Keratinocyte (primary cell): ENCODE results near the gene GIN1. TPM values are rescaled to one million over a fixed set of nuclear protein-coding genes. Genes with fewer than 3 reads are reported as not detected.

ENCODE experiments used
- DNase-seq: peaks from one replicate; pipeline ENCODE4 v3.0.0-alpha.2; 2011; ENCODE audit warnings: low read depth, missing footprints, low spot score
- FAIRE-seq: peaks from 2 replicates; lab custom pipeline; 2011; peaks lifted over from hg19 to GRCh38; lab: Jason Lieb, UNC
- H2AFZ ChIP-seq: 2 replicates; pipeline ENCODE4 v1.6.0; 2012; ENCODE audit warnings: low read length, control low read depth, inconsistent platforms; ENCODE audit not compliant: control insufficient read depth
- H3K27ac ChIP-seq: 2 replicates; pipeline ENCODE4 v1.5.1; 2011; ENCODE audit warnings: low read length; ENCODE audit not compliant: control insufficient read depth, insufficient read depth
- H3K27me3 ChIP-seq: 3 replicates; pipeline ENCODE4 v1.6.0; 2011; ENCODE audit warnings: low read length; ENCODE audit not compliant: control insufficient read depth, insufficient read depth; ENCODE audit errors: extremely low read depth
- H3K36me3 ChIP-seq, 2 experiments: 2 replicates in 1 of 2; 3 replicates in 1 of 2; pipeline ENCODE4 v1.5.1; 2011; ENCODE audit warnings: low read length in 2 of 2, mild to moderate bottlenecking in 1 of 2; ENCODE audit not compliant: control insufficient read depth in 2 of 2, insufficient read depth in 2 of 2; ENCODE audit errors: extremely low read depth in 1 of 2
- H3K4me1 ChIP-seq: 3 replicates; pipeline ENCODE4 v1.5.1; 2011; ENCODE audit warnings: low read length; ENCODE audit not compliant: control insufficient read depth, insufficient read depth; ENCODE audit errors: extremely low read depth
- H3K4me2 ChIP-seq: 3 replicates; pipeline ENCODE4 v1.6.0; 2011; ENCODE audit warnings: low read depth, low read length; ENCODE audit not compliant: control insufficient read depth, insufficient read depth; ENCODE audit errors: extremely low read depth
- H3K4me3 ChIP-seq, 3 experiments: fragments of 200-600 bp in 1 of 3; sonication (generic) in 1 of 3; 2 replicates in 2 of 3; 3 replicates in 1 of 3; pipeline ENCODE4 v1.5.1; 2011 to 2016; ENCODE audit warnings: low read length in 3 of 3, mild to moderate bottlenecking in 3 of 3, control low read depth in 2 of 3, inconsistent platforms in 1 of 3, low read depth in 1 of 3, mixed read lengths in 1 of 3, mixed run types in 1 of 3, moderate library complexity in 1 of 3; ENCODE audit not compliant: control insufficient read depth in 2 of 3, insufficient read depth in 2 of 3; ENCODE audit errors: extremely low read depth in 1 of 3
- H3K79me2 ChIP-seq: 2 replicates; pipeline ENCODE4 v1.6.0; 2012; ENCODE audit warnings: low read length; ENCODE audit not compliant: control insufficient read depth, insufficient read depth
- H3K9ac ChIP-seq: 3 replicates; pipeline ENCODE4 v1.6.0; 2011; ENCODE audit warnings: low read length; ENCODE audit not compliant: control insufficient read depth, insufficient read depth; ENCODE audit errors: extremely low read depth
- H3K9me1 ChIP-seq: 3 replicates; pipeline ENCODE4 v1.6.0; 2011; ENCODE audit warnings: low read length; ENCODE audit not compliant: control insufficient read depth, insufficient read depth; ENCODE audit errors: extremely low read depth
- H3K9me3 ChIP-seq: 2 replicates; pipeline ENCODE4 v1.5.1; 2012; ENCODE audit warnings: low read depth, low read length; ENCODE audit not compliant: control insufficient read depth
- H4K20me1 ChIP-seq: 3 replicates; pipeline ENCODE4 v1.6.0; 2011; ENCODE audit warnings: low read length; ENCODE audit not compliant: control insufficient read depth, insufficient read depth; ENCODE audit errors: extremely low read depth
- CTCF ChIP-seq, 3 experiments: IDR thresholded peaks in 1 of 3; conservative IDR thresholded peaks in 1 of 3; optimal IDR thresholded peaks in 1 of 3; 2 replicates in 2 of 3; 3 replicates in 1 of 3; pipeline versions ENCODE3 to v1.5.1; 2011; ENCODE audit warnings: low read length in 3 of 3, mild to moderate bottlenecking in 3 of 3, moderate library complexity in 2 of 3, control low read depth in 1 of 3, inconsistent platforms in 1 of 3; ENCODE audit not compliant: insufficient read depth in 2 of 3; ENCODE audit errors: extremely low read depth in 1 of 3
- EZH2 ChIP-seq: IDR thresholded peaks from one replicate; pipeline ENCODE4 v1.6.1; 2012; ENCODE audit warnings: inconsistent platforms, mild to moderate bottlenecking, low read length, moderate library complexity
- dilution Hi-C: fragments of 300-500 bp; cut with MboI; formaldehyde crosslinking; loops from one replicate; pipeline ENCODE4 v1.7.0; 2020; ENCODE audit warnings: low sequenced_read_pairs; ENCODE audit not compliant: extremely low pct_ligation_motif_present
- polyA minus RNA-seq, 3 experiments: library from RNA; depleted of rRNA, polyadenylated mRNA; stranded (reverse); fragments of >200 nt; gene quantifications; 1 replicate in 1 of 3; 2 replicates in 1 of 3; 3 replicates in 1 of 3; pipeline ENCODE4 v1.2.3, GENCODE V29; 2011
- polyA plus RNA-seq, 5 experiments: library from polyadenylated mRNA; depleted of rRNA in 3 of 5; stranded (reverse) in 3 of 5; stranded (forward) in 1 of 5; unstranded in 1 of 5; fragments of >200 nt; gene quantifications; 1 replicate in 1 of 5; 2 replicates in 3 of 5; 3 replicates in 1 of 5; pipeline versions ENCODE4 v1.2.1 to v1.2.3, GENCODE V29; 2011 to 2012; ENCODE audit warnings: missing spikeins in 2 of 5, low read depth in 1 of 5, low replicate concordance in 1 of 5

Gene GIN1, protein sequence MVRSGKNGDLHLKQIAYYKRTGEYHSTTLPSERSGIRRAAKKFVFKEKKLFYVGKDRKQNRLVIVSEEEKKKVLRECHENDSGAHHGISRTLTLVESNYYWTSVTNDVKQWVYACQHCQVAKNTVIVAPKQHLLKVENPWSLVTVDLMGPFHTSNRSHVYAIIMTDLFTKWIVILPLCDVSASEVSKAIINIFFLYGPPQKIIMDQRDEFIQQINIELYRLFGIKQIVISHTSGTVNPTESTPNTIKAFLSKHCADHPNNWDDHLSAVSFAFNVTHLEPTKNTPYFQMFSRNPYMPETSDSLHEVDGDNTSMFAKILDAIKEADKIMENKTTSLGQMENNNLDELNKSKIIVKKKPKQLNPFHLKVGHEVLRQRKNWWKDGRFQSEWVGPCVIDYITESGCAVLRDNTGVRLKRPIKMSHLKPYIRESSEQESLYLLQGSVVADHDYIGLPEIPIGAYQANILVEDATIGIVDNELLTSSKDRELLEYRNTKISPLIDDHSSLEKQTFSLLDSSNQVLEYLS
- 2.7 to 8.9 TPM (median 6.4 TPM) in 3 replicates for polyA plus RNA-seq
- polyA plus RNA-seq (2011; ENCODE audit: low read depth) = 9.3 TPM
- polyA plus RNA-seq (2011; cell fraction: cytosol; rRNA removed) = 2.4 and 6.7 TPM in 2 replicates
- 4.5 and 6.2 TPM in 2 replicates for polyA plus RNA-seq (2011; cell fraction: nucleus; rRNA removed)
- 5.2 and 6.4 TPM in 2 replicates for polyA plus RNA-seq (2012; ENCODE audit: low replicate concordance)
- polyA minus RNA-seq = 1.2 to 8.8 TPM (median 1.3 TPM) in 3 replicates
- polyA minus RNA-seq (2011; cell fraction: cytosol; rRNA and poly(A)+ RNA removed) = 1.7 TPM
- polyA minus RNA-seq (2011; cell fraction: nucleus; rRNA and poly(A)+ RNA removed) = 3.4 and 6.0 TPM in 2 replicates

- FAIRE-seq (peak; percentile 100), DNase-seq (peak; percentile 87)
- Histone ChIP-seq H3K9me1 (no peaks in the 10 kb centered on the region), H3K27me3 (no peaks in the 10 kb centered on the region), H3K79me2 (peaks cover 50% of the 10 kb centered on the region), H4K20me1 (no peaks in the 10 kb centered on the region), H3K4me3 (peak within 1 kb of the TSS; percentile 64 to 98 (median 97)), H3K4me1 (peaks cover 5% of the 10 kb centered on the region), H3K27ac (peak within 1 kb of the TSS; percentile 99), H3K4me2 (peak within 1 kb of the TSS; percentile 92), H3K36me3 (no peaks in the 10 kb centered on the region), H2AFZ (peak within 1 kb of the TSS; percentile 99), H3K9ac (peak within 1 kb of the TSS; percentile 96), H3K9me3 (no peaks in the 10 kb centered on the region)
- dilution Hi-C loops = no loop called here
- TF ChIP-seq CTCF (optimal IDR thresholded peaks at IDR 0.05 in 1 of 3, IDR thresholded peaks at IDR 0.05 in 1 of 3, conservative IDR thresholded peaks at IDR 0.05 in 1 of 3; ENCODE audit: extremely low read depth in 1 of 3, insufficient read depth in 2 of 3, low read length in 3 of 3) (no peak), EZH2 (no peak)
These were observed at the start of gene GIN1, which contains the start of gene PPIP5K2 for GRCh38 chr5:103119765-103120606. Gene GIN1 (minus strand): TSS chr5:103120138. CDS start chr5:103108707, 11,431 bp downstream. Gene PPIP5K2 (plus strand): TSS chr5:103120301. CDS start chr5:103129590, 9,289 bp downstream.

GRCh38 chr5:103166706-103167105 is 46.8 kb upstream of the GIN1 start:
- Histone ChIP-seq H3K9ac (no peak overlapping the region), H2AFZ (no peak overlapping the region), H3K9me3 (no peaks in the 10 kb centered on the region), H3K27ac (no peak overlapping the region), H3K79me2 (no peaks in the 10 kb centered on the region), H3K4me3 (no peak overlapping the region), H4K20me1 (no peaks in the 10 kb centered on the region), H3K36me3 (peaks cover 0 to 2% of the 10 kb centered on the region in 2 experiments), H3K4me1 (no peaks in the 10 kb centered on the region), H3K27me3 (no peaks in the 10 kb centered on the region), H3K4me2 (no peak overlapping the region), H3K9me1 (no peaks in the 10 kb centered on the region)
- dilution Hi-C loops = no loop called here
- DNase-seq (no peak), FAIRE-seq (no peak)
- TF ChIP-seq EZH2 (no peak), CTCF (optimal IDR thresholded peaks at IDR 0.05 in 1 of 3, IDR thresholded peaks at IDR 0.05 in 1 of 3, conservative IDR thresholded peaks at IDR 0.05 in 1 of 3; ENCODE audit: extremely low read depth in 1 of 3, insufficient read depth in 2 of 3, low read length in 3 of 3) (no peak)
